ENCODE results near the gene MRPL32.

- no peak for TF ChIP-seq CTCF (IDR thresholded peaks at IDR 0.05)
- no peak for TF ChIP-seq POLR2A (IDR thresholded peaks at IDR 0.05)
Observed at GRCh38 chr7:42910306-42910705, 21.9 kb upstream of the MRPL32 start.

All from esophagus squamous epithelium (tissue), 4 donors.